ENCODE measurements around the gene KLHL26. TPM values are rescaled to one million over a fixed set of nuclear protein-coding genes. Genes with fewer than 3 reads are reported as not detected.

KLHL26 gene
- total and polyA plus RNA-seq, 2 of the 13 experiments (the other 11 are each of a cell fraction or from before 2014, with no cell fraction given), result 1.5 to 1.7 TPM

DNA sequence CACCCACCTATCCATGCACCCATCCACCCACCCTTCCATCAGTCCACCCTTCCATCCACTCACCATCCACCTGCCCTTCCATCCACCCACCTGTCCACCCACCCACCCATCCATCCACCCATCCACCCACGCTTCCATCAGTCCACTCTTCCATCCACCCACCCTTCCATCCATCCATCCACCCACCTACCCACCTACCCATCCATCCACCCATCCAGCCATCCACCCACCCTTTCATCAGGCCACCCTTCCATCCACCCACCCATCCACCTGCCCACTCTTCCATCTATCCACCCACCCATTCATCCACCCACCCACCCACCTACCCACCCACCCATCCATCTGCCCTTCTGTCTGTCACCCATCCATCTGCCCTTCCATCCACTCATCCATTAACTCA is 17.0 kb downstream of the KLHL26 start:
- Histone ChIP-seq H3K27me3 (ENCODE audit: control insufficient read depth in 1 of 2, insufficient read depth in 2 of 2, low read length in 2 of 2) (no peaks in the 10 kb centered on the region), H3K4me3 (replicated peaks in 1 of 3; ENCODE audit: insufficient read depth in 1 of 3, low read depth in 2 of 3, low read length in 3 of 3) (no peak overlapping the region), H3K36me3 (replicated peaks in 1 of 2; ENCODE audit: control insufficient read depth in 1 of 2, insufficient read depth in 2 of 2, low read length in 2 of 2) (no peaks in the 10 kb centered on the region; a peak in 1 of 5 replicates), H3K4me2 (ENCODE audit: low read depth, low read length) (no peak overlapping the region), H3K79me2 (ENCODE audit: insufficient read depth, low read length) (no peaks in the 10 kb centered on the region), H2AFZ (ENCODE audit: low read length) (no peak overlapping the region), H3K27ac (ENCODE audit: extremely low read length, insufficient read depth, low read length) (no peak overlapping the region), H3K9me3 (ENCODE audit: low read length) (no peaks in the 10 kb centered on the region), H4K20me1 (ENCODE audit: insufficient read depth, low read length) (0 out of 2 replicates have a peak, but pooled peaks cover 2% of the 10 kb centered on the region), H3K4me1 (ENCODE audit: insufficient read depth, low read length) (no peaks in the 10 kb centered on the region), H3K9ac (ENCODE audit: insufficient read depth, low read depth, low read length) (no peak overlapping the region)
- intact Hi-C loops (cut with micrococcal nuclease; ENCODE audit: unreplicated experiment), result no loop called here
- no peak for ATAC-seq
- 93% methylated on average over 1 of the region's 1 CpG for WGBS (ENCODE audit: low lambda C conversion rate)
- BruUV-seq (replicated peaks), result no TSS peak
- ChIA-PET POLR2A (no interaction called here), CTCF (ENCODE audit: low intra/inter-chr PET ratio, low total read pairs) (no interaction called here)
- no peak for DNase-seq (ENCODE audit: low spot score)
- in situ Hi-C loops (cut with HindIII; ENCODE audit: extremely low pct_ligation_motif_present, low pct_unique_long_range_greater_than_20kb), result no loop called here
- TF ChIP-seq CEBPG (CRISPR knock-in tag; IDR thresholded peaks at IDR 0.05), result no peak
- no peak for TF ChIP-seq ZXDC (CRISPR knock-in tag; IDR thresholded peaks at IDR 0.05)
- no peak for TF ChIP-seq ZNF17 (CRISPR knock-in tag; IDR thresholded peaks at IDR 0.05)
- no peak for TF ChIP-seq FOXO1 (CRISPR knock-in tag; IDR thresholded peaks at IDR 0.05)
- TF ChIP-seq TRIM24 (CRISPR knock-in tag; IDR thresholded peaks at IDR 0.05), result no peak
- no peak for TF ChIP-seq ZNF138 (CRISPR knock-in tag; IDR thresholded peaks at IDR 0.05; ENCODE audit: low read depth)
- TF ChIP-seq, protein P1, sequence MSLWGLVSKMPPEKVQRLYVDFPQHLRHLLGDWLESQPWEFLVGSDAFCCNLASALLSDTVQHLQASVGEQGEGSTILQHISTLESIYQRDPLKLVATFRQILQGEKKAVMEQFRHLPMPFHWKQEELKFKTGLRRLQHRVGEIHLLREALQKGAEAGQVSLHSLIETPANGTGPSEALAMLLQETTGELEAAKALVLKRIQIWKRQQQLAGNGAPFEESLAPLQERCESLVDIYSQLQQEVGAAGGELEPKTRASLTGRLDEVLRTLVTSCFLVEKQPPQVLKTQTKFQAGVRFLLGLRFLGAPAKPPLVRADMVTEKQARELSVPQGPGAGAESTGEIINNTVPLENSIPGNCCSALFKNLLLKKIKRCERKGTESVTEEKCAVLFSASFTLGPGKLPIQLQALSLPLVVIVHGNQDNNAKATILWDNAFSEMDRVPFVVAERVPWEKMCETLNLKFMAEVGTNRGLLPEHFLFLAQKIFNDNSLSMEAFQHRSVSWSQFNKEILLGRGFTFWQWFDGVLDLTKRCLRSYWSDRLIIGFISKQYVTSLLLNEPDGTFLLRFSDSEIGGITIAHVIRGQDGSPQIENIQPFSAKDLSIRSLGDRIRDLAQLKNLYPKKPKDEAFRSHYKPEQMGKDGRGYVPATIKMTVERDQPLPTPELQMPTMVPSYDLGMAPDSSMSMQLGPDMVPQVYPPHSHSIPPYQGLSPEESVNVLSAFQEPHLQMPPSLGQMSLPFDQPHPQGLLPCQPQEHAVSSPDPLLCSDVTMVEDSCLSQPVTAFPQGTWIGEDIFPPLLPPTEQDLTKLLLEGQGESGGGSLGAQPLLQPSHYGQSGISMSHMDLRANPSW (CRISPR knock-in tag; IDR thresholded peaks at IDR 0.05; ENCODE audit: borderline replicate concordance), result no peak
- TF ChIP-seq RFX1 (IDR thresholded peaks at IDR 0.05), result no peak
- TF ChIP-seq E2F5 (CRISPR knock-in tag; conservative IDR thresholded peaks at IDR 0.05), result no peak
- TF ChIP-seq ZKSCAN1 (IDR thresholded peaks at IDR 0.05; ENCODE audit: low read length), result no peak
- no peak for TF ChIP-seq AGO2 (optimal IDR thresholded peaks at IDR 0.05; ENCODE audit: low read depth, low read length)
- TF ChIP-seq ZSCAN9 (CRISPR knock-in tag; IDR thresholded peaks at IDR 0.05; ENCODE audit: borderline replicate concordance), result no peak
- FAIRE-seq, result no peak
